LoVo (cell line): ENCODE data around the gene IL1RN.

Experiments used
- DNase-seq: peaks from one replicate; pipeline ENCODE4 v3.0.0-alpha.2; 2016; ENCODE audit warnings: low spot score

IL1RN gene

GRCh38 chr2:113157118-113157896, 29.9 kb downstream of the IL1RN start:
- peak; percentile 53 for DNase-seq

GRCh38 chr2:113157897-113158753, 30.7 kb downstream of the IL1RN start:
- no peak for DNase-seq

GRCh38 chr2:113158884-113159553, 31.6 kb downstream of the IL1RN start:
- no peak for DNase-seq

GRCh38 chr2:113160248-113160647, 32.9 kb downstream of the IL1RN start:
- DNase-seq, result no peak

GRCh38 chr2:113160962-113161361, 33.6 kb downstream of the IL1RN start:
- no peak for DNase-seq

- no peak for DNase-seq
Observed at GRCh38 chr2:113162173-113162572, 34.8 kb downstream of the IL1RN start.

GRCh38 chr2:113162869-113163268, 35.5 kb downstream of the IL1RN start:
- no peak for DNase-seq

- no peak for DNase-seq
Observed at GRCh38 chr2:113164215-113164929, 37.0 kb downstream of the IL1RN start.

- no peak for DNase-seq
Observed at GRCh38 chr2:113164930-113165585, 37.7 kb downstream of the IL1RN start.

GRCh38 chr2:113166187-113166645, 38.8 kb downstream of the IL1RN start:
- no peak for DNase-seq

GRCh38 chr2:113167115-113167932, 39.9 kb downstream of the IL1RN start:
- DNase-seq, result no peak

GRCh38 chr2:113167962-113168340, 40.6 kb downstream of the IL1RN start:
- DNase-seq, result no peak

- DNase-seq, result no peak
Observed at GRCh38 chr2:113169002-113169530, 41.7 kb downstream of the IL1RN start.

GRCh38 chr2:113169586-113169985, 42.2 kb downstream of the IL1RN start:
- no peak for DNase-seq

- no peak for DNase-seq
Observed at GRCh38 chr2:113171334-113172075, 44.1 kb downstream of the IL1RN start.

GRCh38 chr2:113172721-113173541, 45.5 kb downstream of the IL1RN start:
- no peak for DNase-seq

- DNase-seq, result no peak
Observed at GRCh38 chr2:113173542-113174375, 46.4 kb downstream of the IL1RN start, which contains the start of gene PSD4. Gene PSD4 (plus strand): TSS chr2:113173971. CDS start chr2:113182457, 8,486 bp downstream.

- DNase-seq, result no peak
Observed at GRCh38 chr2:113174376-113174750, 47.0 kb downstream of the IL1RN start.
